Globus pallidus (tissue), 1 donor: ENCODE data around the gene PXYLP1.

Experiments
- DNase-seq: peaks from one replicate; pipeline ENCODE4 v3.0.0-alpha.2; 2015; ENCODE audit warnings: low spot score

Gene PXYLP1

DNA sequence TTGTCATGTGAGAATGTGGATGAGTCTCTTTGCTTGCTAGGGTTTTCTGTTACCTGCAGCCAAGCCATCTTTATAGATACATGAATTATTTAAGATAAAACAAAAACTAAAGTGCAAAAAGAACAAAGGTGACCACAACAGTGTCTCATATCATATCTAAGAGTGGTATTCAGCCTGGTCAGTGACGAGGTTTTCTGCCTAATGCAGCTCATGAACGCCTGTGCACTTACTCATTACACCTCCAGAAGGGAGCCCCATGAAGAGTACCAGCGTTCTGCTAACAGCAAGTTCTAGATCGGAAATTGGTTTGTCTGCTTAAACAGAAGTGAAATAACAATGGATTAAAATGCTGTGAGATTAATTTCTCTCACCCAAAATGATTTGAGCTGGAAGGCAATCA, 19.2 kb downstream of the PXYLP1 start:
- DNase-seq: no peak

DNA sequence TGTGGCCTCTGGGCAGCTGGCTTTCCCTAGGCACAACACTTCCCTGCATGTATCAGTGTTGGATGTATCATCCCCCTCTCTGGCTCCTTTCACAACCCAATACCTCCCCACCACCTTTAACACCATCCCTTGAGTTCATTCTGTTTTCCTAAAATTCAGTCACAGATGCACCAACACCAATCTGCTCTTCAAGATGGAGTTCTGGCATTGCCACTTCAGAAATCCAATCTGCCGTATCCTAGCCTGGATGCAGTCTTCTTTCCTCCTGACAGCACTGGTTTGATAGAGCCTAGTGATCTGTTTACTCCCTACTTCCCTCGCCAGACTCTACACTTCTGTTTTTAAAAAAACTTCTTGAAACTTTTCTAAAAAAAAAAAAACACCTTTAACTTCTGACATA, 21.7 kb downstream of the PXYLP1 start:
- no peak for DNase-seq

DNA sequence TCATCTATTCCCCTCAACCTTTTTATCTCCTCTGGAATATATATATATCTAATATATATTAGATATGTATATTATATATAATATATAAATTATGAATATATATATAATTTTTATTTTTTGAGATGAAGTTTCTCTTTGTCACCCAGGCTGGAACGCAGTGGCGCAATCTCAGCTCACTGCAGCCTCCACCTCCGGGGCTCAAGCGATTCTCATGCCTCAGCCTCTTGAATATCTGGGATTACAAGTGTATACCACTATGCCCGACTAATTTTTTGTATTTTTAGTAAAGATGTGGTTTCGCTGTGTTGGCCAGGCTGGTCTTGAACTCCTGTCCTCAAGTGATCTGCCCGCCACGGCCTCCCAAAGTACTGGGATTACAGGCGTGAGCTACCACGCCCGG, 22.2 kb downstream of the PXYLP1 start:
- DNase-seq: no peak

DNA sequence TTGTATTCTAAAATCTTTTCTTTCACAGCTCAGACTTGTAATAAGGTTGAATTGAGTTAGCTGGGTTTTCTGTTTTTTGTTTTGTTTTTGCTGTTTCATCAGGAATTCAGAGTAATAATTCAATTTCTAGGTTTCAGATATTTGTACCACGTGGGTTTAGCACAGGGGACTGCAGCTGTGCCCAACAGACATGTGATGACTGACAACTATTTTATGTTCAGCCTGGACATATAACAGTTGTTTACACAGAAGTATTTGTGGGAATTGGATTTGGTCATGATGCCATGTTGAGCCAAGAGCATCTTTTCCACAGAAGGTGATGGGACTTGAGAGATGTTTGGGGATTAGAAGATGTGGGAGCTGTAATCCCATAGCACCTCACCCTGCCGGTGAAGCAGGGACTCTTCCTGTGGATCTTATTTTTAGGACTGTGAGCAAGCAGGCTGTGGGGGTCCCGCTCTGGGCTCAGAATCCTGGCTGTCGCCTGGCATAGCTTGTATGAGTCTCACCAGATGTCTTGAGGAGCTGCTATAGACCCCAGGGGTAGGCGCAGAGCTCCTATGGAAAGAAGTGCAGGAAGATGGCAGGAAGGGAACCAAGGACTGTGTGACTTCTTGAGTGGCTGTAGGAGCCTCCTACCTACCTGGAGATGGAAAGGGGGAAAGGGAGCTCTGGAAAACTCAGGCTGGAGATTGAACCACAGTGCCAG, 23.7 kb downstream of the PXYLP1 start:
- DNase-seq: no peak

DNA sequence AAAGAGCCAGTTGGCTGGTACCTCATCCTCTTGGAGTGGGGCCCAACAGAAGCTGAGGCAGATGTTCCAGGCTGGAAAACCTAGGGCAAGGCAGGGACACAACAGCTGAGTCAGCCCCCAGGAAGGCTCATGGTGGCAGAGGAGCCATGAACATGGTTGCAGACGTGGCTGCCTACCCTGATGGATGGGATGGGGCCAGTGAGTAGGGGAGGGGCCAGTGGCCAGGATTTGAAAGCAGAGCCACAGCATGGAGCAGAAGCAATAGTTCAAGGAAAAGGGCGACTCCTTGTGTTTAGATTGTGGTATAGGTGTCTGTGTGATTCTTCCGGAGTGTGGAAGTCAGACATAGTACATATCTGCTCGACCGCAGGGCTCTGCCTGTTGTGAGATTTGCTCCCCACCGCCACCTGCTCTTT, 24.2 kb downstream of the PXYLP1 start:
- DNase-seq: no peak

DNA sequence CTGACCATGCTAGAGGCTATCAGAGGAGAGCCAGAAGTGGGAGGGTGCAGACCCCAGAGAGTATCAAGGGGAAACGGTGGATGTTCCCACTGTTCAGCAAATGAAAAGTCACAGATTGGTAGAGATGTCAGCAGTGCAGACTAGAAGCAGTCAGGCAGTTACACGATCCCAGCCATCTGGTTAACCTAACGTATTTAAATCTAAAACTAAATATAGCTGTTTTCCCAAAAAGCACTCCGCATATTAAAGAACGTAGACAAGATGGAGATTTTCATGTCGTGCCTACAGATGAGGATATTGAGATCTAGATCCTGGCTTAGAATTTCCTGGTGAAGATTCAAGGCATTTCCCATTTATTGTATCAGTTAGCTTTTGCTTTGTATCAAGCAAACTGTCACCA, 25.2 kb downstream of the PXYLP1 start:
- DNase-seq: no peak

DNA sequence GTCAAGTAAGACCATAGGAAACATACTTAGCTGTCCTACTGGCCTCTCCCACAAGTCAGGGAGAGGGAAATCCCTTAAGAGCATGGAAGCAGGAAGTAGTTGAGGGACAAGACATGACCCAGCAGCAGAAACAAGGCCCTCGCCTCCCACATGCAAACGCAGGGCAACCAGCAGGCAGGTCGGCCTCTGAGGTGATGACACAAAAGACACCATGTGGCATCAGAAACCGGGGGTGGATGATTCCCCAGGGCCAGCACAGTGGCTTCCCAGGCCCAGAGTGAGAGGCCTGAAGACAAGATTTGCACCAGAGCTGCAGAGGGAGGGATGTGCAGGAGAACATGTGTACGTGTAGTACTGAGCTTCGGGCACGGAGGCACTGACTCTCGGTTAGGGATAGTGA, 26.3 kb downstream of the PXYLP1 start:
- no peak for DNase-seq

DNA sequence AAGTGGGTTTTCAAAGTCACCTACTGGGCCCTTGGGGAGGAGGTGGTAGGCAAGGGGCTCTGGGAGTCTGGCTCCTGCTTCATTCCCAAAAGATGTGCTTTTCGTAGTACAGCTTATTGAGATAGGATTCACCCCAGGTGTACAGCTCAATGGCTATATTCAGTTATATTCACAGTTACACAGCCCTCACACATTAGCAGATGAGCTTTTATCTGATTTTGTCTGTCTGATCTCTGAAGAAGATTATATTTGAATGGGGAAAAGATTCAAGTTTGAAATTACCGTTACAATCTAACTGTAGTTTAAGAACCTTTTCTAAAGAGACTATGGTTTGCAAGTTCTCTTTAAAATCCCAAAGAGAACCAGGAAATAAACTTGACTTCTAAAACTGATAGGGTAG, 27.3 kb downstream of the PXYLP1 start:
- DNase-seq: no peak

DNA sequence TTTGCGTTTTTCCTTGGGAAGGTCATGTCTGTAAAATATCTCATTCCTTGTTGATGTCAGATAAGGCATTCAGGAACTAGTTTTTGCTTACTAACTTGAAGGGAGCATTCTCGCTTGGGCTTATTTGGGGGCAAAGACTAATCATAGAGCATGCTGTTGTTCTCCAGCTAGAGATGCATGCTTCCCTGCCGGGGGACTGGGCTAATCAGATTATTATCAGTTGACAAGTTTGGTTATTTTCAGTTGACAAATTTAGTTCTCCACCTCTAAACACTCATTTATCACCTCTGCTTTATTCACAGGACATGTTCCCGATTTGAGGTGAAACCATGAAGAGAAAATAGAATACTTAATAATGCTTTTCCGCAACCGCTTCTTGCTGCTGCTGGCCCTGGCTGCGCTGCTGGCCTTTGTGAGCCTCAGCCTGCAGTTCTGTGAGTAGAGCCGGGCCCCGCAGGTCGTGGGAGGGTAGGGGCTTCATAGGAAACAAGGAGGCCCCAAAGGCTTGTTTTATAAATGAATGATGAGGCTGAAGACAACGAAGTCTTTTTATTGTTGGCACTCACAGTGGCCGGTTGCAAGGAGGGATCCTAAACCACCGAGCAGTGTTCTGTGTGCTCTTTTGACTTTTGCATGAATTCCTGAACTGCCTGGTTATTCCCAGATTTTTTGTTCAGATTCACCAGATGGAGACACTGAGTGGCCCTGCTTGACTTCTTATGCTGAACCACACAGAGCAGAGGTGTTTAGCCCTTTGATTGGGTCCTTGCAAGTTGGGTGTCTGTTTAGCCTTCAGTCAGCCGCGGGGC, 28.4 kb downstream of the PXYLP1 start:
- DNase-seq: no peak

DNA sequence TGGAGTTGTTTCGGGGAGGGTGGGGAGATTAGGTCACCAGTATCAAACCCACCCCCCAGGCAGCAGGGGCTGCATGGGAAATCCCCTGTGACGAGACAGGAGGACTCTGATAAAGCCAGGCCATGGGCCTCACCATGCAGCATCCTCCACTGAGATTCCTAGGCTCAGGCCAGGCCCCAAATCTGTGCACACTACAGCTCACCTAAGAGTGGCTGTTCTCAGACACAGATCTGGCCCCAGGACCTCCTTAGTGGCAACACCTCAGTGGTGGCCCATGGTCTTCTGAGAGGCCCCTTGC, 29.0 kb downstream of the PXYLP1 start:
- no peak for DNase-seq

DNA sequence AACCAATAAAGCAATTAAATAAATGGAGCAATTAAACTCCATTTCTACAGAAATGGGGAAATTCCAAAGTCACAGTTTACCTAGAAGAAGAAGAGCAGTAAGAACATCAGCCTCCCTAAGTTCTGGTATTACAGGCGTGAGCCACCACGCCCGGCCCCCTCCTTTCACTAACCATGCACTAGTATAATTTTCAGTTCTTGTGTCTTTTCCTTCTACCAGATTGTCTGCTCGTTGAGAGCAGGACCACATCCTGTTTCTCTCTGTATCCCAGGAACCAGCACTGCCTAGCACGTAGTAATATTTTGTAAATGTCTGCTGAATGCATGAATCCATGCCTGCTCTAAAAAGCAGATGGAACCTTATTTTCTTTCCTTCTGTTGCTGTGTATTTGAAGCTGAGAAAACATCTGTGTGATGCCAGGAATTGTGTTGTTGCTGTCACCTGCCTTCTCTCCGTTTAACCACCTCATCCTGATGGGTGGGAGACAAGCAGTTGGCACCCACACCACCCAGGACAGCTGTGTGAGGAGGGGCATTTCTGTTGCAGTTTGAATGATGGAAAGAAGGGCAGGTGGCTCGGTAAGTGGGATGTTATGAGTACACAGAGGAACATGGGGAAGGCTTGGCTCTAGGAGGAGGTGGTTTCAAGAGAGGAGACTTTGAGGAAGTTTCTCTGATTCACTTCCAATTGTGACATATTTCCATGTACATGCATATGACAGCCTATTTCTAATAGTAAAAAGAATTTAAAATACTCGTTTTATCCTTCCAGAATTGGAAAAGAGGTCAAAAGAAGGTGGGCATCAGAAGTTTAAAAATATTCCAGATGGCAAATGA, 30.1 kb downstream of the PXYLP1 start:
- no peak for DNase-seq

DNA sequence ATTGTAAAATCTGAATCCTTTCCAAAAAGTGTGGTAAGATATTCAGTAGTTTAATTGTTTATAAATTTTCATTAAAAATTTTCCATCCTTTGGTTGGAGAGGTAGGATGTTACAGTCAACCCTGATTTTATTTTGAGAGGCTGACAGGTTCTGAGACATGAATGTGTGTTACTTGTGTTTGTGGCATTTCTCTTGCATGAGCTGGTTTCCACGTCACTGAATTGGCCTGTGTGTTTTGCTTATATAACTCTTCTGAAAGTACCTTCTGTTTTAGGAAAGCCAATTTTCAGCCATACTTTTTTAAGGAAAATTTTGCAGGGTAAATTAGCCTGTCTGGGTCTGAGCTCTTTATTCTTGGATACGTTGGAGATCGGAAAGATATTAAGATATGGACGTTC, 30.7 kb downstream of the PXYLP1 start:
- no peak for DNase-seq

DNA sequence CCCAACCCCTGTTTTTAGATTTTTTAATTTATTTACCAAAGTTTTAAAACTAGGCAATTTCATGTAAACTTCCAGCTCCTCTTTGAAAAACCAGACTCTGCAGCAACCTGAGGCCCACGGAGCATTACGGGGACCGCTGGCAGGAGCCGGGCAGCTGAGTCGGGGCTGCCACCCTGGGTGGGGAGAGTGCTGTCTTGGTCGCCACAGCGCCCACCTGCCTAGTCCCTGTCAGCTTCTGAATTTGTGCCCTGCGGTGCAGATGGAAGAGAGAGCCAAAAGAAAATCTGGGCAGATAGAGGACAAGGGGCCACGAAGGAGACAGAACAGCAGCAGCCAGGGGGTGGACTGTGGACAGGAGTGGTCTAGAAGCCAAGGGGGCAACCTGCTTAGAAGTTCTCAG, 34.6 kb downstream of the PXYLP1 start:
- no peak for DNase-seq

DNA sequence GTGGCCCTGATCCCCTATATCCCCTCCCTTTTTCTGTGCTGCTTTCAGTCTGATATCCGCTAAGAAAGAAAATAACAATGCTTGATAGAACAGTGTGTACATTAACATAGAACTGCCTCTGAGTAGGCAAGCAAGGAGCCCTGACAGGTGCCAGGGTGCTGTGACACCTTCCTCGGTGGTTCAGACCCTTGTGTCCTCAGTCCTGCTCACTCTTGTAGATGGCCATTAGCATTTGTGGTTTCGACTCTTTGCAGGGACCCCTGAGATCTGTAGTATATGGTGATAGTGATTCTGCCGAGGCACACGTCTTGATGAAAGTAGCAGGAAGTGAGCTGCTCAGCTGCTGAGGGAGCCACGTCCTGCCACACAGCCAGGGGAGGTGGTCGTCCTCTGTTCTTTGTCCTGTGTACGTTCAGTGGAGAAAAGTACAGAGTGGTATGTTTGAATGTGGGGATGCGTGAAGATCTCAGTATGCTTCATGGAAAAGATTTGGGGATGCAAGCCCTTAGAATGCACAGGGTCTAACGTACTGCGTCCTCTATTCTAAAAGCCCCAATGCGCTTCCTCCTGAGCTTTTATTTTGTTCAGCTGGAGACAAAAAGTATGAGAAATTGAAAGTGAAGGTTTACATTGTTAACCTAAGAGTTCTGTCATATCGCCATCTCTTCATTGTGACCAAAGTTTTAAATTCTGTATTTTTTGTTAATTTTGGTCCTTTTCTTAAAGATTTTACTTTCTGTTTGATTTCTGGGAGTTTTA, 35.4 kb downstream of the PXYLP1 start:
- no peak for DNase-seq

DNA sequence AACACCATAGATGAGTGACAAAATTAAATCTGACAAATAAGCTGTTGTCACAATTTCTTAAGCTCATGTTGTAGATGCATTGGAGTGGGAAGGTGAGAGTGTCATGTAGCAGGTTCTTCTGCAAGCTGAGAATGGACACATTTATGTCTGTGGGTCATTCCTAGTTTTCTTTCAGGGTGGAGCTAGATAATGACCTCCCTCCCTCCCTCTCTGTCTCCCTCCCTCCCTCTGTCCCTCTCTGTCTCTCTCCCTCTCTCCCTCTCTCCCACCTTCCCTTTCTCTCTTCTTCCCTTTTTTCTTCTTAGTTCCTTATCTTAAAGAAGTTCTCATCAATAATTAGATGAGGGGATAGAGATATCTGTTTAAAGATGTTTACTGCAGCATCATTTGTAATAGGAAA, 36.0 kb downstream of the PXYLP1 start:
- no peak for DNase-seq

DNA sequence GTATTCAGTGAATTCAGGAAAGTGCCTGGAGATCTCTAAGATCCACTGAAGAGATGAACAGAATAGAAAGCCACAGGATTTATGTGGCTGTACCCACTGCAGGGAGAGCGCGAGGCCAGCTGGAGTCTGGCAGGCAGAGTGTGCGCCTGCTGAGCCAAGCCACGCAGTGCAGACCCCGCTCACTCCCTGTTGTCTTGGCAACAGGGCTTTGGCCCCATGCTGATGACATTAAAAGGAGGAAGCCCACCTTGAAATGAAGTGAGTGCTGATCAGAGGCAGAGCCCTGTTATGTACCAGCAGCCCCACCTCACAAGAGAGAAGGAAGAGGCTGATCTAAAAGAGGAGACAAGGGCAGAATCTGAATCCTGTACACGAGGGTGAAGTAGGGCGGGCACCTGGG, 36.7 kb downstream of the PXYLP1 start:
- no peak for DNase-seq

DNA sequence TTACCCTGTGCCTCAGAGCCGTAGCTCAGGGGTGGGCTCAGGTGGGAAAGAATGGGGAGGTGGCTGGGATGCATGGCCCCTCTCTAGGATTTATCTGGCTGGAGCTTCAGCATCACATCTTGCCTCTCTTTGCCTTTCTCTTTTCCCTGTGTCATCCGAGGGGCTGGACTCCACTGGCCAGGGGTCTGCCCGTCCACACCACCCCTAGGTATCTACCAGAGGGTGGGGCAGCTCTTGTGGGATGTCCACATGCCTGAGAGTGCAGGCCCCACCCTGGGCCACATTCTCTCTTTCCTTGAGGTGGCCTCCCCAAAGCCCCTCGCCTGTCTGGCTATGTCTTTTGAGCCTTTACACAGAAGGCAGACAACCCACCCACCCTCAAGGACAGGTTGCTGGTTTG, 37.2 kb downstream of the PXYLP1 start:
- DNase-seq: no peak

DNA sequence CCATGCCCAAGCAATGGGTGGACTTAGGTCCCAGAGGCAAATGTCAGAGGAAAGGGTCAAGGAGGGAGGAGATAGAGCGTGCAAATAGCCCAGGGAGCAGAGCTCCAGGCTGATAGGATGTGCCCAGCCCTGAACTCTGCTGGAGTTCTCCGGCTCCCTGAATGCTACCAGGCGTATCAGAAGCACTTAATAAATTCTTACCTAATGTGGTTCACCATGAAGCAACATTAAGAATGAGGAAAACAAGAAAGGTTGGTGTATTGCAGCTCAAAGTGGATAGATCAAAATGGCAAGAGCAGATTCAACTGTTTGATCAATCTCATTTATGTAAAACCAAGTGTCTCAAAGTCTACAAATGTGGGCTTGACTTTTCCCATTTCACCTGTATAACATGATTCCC, 38.3 kb downstream of the PXYLP1 start:
- DNase-seq: no peak

DNA sequence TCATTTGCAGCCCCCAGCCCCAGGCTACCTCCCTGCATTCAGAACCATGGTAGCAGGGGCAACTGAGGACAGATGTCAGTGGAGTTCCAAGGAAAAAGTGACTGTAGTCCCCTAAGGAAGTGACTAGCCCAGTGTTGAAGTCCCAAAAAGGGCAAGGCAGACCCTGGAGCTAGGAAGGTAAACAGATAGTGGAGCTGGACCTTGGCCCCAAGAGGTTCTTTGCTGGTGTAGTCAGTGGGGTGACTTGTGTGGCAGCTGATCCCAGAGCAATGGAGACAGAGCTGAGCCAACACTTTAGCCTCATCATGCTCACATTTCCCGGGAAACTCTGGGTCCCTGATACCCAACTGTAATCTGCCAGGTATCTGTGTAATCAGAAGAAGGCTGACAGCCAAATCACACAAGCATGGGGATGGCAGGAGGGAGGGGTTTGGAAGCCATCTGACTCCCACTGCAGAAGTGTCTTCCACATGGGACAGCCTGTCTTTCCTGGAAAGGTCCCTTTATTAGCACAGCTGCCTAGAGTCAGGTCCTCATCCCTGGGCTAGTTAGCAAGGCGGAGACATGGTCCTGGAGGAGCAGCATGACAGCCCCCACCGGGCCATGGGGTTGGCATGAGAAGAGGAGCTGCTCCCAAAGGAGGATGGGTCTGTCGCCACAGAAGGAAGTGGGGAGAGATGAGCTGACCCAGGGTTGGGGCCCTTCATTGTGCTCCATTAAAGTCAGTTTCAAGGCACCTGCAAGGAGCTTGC, 39.8 kb downstream of the PXYLP1 start:
- no peak for DNase-seq

DNA sequence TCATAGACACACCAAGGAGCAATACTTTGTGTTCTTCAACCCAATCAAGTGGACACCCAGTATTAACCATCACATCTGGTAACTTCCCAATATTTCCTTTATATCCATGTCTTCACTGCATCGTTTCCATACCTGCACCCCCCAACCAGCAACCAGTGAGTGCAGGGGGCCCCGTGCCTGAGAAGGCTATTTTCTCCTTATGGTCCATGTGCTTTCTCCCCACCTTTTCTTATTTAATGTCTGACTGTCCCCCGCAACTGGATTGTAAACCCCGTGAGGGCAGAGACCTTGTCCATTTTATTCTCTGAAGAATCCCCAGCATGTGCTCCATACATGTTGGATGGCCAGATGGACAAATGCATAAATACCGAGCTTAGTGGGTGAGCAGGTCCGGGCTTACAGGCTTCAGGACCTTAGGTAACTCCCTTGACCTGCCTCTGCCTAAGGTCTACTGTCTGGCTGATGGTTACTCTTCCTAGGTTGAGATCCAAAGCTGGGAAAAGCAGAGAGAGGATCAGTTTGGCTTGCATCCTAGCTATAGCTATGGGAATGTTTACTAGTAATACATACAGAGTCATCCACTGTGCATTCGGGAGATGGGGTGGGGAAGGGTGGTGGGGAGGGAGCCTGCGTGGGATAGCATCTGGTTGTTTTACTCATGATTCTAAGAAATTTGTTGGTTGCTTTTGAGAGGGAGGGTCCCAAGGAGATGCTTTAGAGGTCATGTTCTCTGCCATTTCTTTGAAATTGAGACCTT, 41.5 kb downstream of the PXYLP1 start:
- no peak for DNase-seq
